Smooth muscle cell (in vitro differentiated cells): ENCODE data around the gene TNNC2. TPM values are rescaled to one million over a fixed set of nuclear protein-coding genes. Genes with fewer than 3 reads are reported as not detected.
"Not testable (repeated sequence)": the region's sequence is repeated elsewhere in the genome, so short reads cannot be mapped to it uniquely, and the experiment has no call there.

ENCODE experiments used
- DNase-seq: peaks from one replicate; lab custom pipeline; 2025; ENCODE audit not compliant: unreplicated experiment; lab: John Stamatoyannopoulos, UW
- H2AFZ ChIP-seq: fragments of 200-600 bp; sonication (generic); 2 replicates; pipeline ENCODE4 v1.6.0; 2016; ENCODE audit warnings: antibody characterized with exemption, low read depth, mild to moderate bottlenecking
- H3F3A ChIP-seq: fragments of 200-600 bp; sonication (generic); 2 replicates; pipeline ENCODE4 v1.6.0; 2017; ENCODE audit warnings: antibody characterized with exemption, low read depth
- H3K27ac ChIP-seq: fragments of 200-600 bp; sonication (generic); 2 replicates; pipeline ENCODE4 v1.5.1; 2016; ENCODE audit warnings: low read depth, mild to moderate bottlenecking
- H3K27me3 ChIP-seq: fragments of 200-600 bp; sonication (generic); 2 replicates; pipeline ENCODE4 v1.6.1; 2016; ENCODE audit warnings: low read depth, mild to moderate bottlenecking
- H3K36me3 ChIP-seq: fragments of 200-600 bp; sonication (generic); 2 replicates; pipeline ENCODE4 v1.5.1; 2016; ENCODE audit warnings: low read depth
- H3K4me1 ChIP-seq: fragments of 200-600 bp; sonication (generic); 2 replicates; pipeline ENCODE4 v1.5.1; 2016; ENCODE audit warnings: low read depth
- H3K4me2 ChIP-seq: fragments of 200-600 bp; sonication (generic); 2 replicates; pipeline ENCODE4 v1.6.0; 2016; ENCODE audit warnings: mild to moderate bottlenecking
- H3K4me3 ChIP-seq: fragments of 200-600 bp; sonication (generic); 2 replicates; pipeline ENCODE4 v1.5.1; 2016; ENCODE audit warnings: mild to moderate bottlenecking
- H3K79me2 ChIP-seq: fragments of 200-600 bp; sonication (generic); 2 replicates; pipeline ENCODE4 v1.6.0; 2016; ENCODE audit warnings: low read depth, mild to moderate bottlenecking
- H3K9ac ChIP-seq: fragments of 200-600 bp; sonication (generic); 2 replicates; pipeline ENCODE4 v1.6.0; 2016; ENCODE audit warnings: low read depth
- H3K9me3 ChIP-seq: fragments of 200-600 bp; sonication (generic); replicated peaks from 2 replicates; pipeline ENCODE4 v1.5.1; 2016; ENCODE audit warnings: low read depth
- H4K20me1 ChIP-seq: fragments of 200-600 bp; sonication (generic); 2 replicates; pipeline ENCODE4 v1.6.0; 2016; ENCODE audit warnings: low read depth
- CTCF ChIP-seq: fragments of 200-600 bp; sonication (generic); IDR thresholded peaks from 2 replicates; pipeline ENCODE4 v1.5.1; 2017; ENCODE audit warnings: borderline replicate concordance, mild to moderate bottlenecking, antibody characterized with exemption; ENCODE audit not compliant: insufficient read depth, poor library complexity, severe bottlenecking
- WGBS: methylation state at CpG from one replicate; pipeline ENCODE4 v1.1.7; 2016; ENCODE audit warnings: low lambda C conversion rate; 5-methylcytosine and 5-hydroxymethylcytosine counted together
- polyA plus RNA-seq: library from polyadenylated mRNA; unstranded; fragments of >200 nt; fragmentation: Nextera tagmentation; extraction: Ambion mirVana; gene quantifications from 2 replicates; pipeline ENCODE4 v1.2.1, GENCODE V29; 2016
- total RNA-seq: library from RNA; depleted of rRNA; stranded (reverse); fragments of >200 nt; gene quantifications from 2 replicates; pipeline ENCODE4 v1.2.3, GENCODE V29; 2014

Gene TNNC2
- total and polyA plus RNA-seq, 2 experiments from 2014 or later, result 0.78 to 1.7 TPM

GRCh38 chr20:45798935-45799642 is 28.0 kb downstream of the TNNC2 start:
- no peak overlapping the region for H3K4me2 ChIP-seq
- H4K20me1 ChIP-seq, result peaks cover 3% of the 10 kb centered on the region
- no peaks in the 10 kb centered on the region for H3K27me3 ChIP-seq
- H3F3A ChIP-seq, result no peaks in the 10 kb centered on the region
- H3K9me3 ChIP-seq, result no peaks in the 10 kb centered on the region
- 55% methylated on average over 4 of the region's 4 CpGs for WGBS
- no peak overlapping the region for H3K9ac ChIP-seq
- H3K36me3 ChIP-seq, result peaks cover 16% of the 10 kb centered on the region
- no peak for DNase-seq
- H3K4me1 ChIP-seq, result no peaks in the 10 kb centered on the region
- H3K79me2 ChIP-seq, result no peaks in the 10 kb centered on the region
- no peak overlapping the region for H3K4me3 ChIP-seq
- no peak overlapping the region for H3K27ac ChIP-seq
- peak; percentile 48 for TF ChIP-seq CTCF
- H2AFZ ChIP-seq, result no peak overlapping the region

- H3K9me3 ChIP-seq, H3K9ac ChIP-seq, H3K79me2 ChIP-seq, H2AFZ ChIP-seq, H3K4me3 ChIP-seq, H3F3A ChIP-seq, H3K27me3 ChIP-seq, H3K4me1 ChIP-seq, H4K20me1 ChIP-seq, H3K27ac ChIP-seq, H3K4me2 ChIP-seq, DNase-seq: not testable (repeated sequence)
- H3K36me3 ChIP-seq, result peaks cover 21% of the 10 kb centered on the region
- WGBS, result 100% methylated on average over 3 of the region's 3 CpGs
Measured at GRCh38 chr20:45797955-45798354, 29.2 kb downstream of the TNNC2 start.

- H3K4me2 ChIP-seq, DNase-seq, H3K4me3 ChIP-seq, H3K4me1 ChIP-seq, H2AFZ ChIP-seq, H3F3A ChIP-seq, H3K9me3 ChIP-seq, H4K20me1 ChIP-seq, H3K9ac ChIP-seq, H3K27me3 ChIP-seq, H3K79me2 ChIP-seq, H3K27ac ChIP-seq: not testable (repeated sequence)
- H3K36me3 ChIP-seq, result peaks cover 18% of the 10 kb centered on the region
- WGBS, result no CpG with 5 or more reads among the region's 1 CpG
Measured at GRCh38 chr20:45797510-45797909, 29.6 kb downstream of the TNNC2 start.

- H3K79me2 ChIP-seq, result peaks cover 16% of the 10 kb centered on the region
- H2AFZ ChIP-seq, result no peak overlapping the region
- no peaks in the 10 kb centered on the region for H3K9me3 ChIP-seq
- H3K27ac ChIP-seq, result no peak overlapping the region
- WGBS, result 97% methylated on average over 11 of the region's 11 CpGs
- H3K27me3 ChIP-seq, result no peaks in the 10 kb centered on the region
- peaks cover 12% of the 10 kb centered on the region for H3K36me3 ChIP-seq
- H3K9ac ChIP-seq, result no peak overlapping the region
- peaks cover 5% of the 10 kb centered on the region for H3K4me1 ChIP-seq
- no peaks in the 10 kb centered on the region for H3F3A ChIP-seq
- H3K4me3 ChIP-seq, result no peak overlapping the region
- TF ChIP-seq CTCF, result no peak
- no peak overlapping the region for H3K4me2 ChIP-seq
- H4K20me1 ChIP-seq, result peaks cover 3% of the 10 kb centered on the region
- no peak for DNase-seq
Measured at GRCh38 chr20:45796337-45797065, 30.6 kb downstream of the TNNC2 start.
